ENCODE results near the gene PIGN. TPM values are rescaled to one million over a fixed set of nuclear protein-coding genes. Genes with fewer than 3 reads are reported as not detected.

The PIGN gene
- total and polyA plus RNA-seq, 2 donors (not counting 1 experiment from before 2014, with no cell fraction given): 2.7 to 37.3 TPM

- no peak for ATAC-seq (ENCODE audit: low read depth)
- H3K79me2 ChIP-seq (ENCODE audit: control insufficient read depth, insufficient read depth, low read length): peaks cover 89% of the 10 kb centered on the region
- 0% methylated on average over 9 of the region's 12 CpGs for WGBS (ENCODE audit: insufficient coverage)
Measured at GRCh38 chr18:62186499-62186773, 420 bp downstream of the PIGN start.

More at GRCh38 chr18:62186499-62186773, 420 bp downstream of the PIGN start:
- Histone ChIP-seq H4K20me1 (ENCODE audit: control insufficient read depth, insufficient read depth, low read length, poor library complexity, severe bottlenecking) (peaks cover 53% of the 10 kb centered on the region), H3K4me3 (ENCODE audit: control extremely low read depth in 1 of 5, extremely low read depth in 1 of 5, insufficient read depth in 1 of 5, low read depth in 2 of 5, low read length in 4 of 5) (peak overlapping the region; percentile 87 to 100 (median 97)), H3K4me2 (replicated peaks; ENCODE audit: low read depth, low read length, poor library complexity, severe bottlenecking) (peak overlapping the region; percentile 93), H3K9me3 (ENCODE audit: control extremely low read depth in 1 of 3, control insufficient read depth in 2 of 3, insufficient read depth in 1 of 3, low read length in 2 of 3) (no peaks in the 10 kb centered on the region), H3K36me3 (replicated peaks in 1 of 2; ENCODE audit: control extremely low read depth in 1 of 2, control insufficient read depth in 1 of 2, extremely low read depth in 1 of 2, insufficient read depth in 2 of 2, low read length in 1 of 2) (no peaks in the 10 kb centered on the region), H3K27ac (ENCODE audit: low read length in 2 of 2) (peak overlapping the region; percentile 57 to 73), H3K4me1 (ENCODE audit: control insufficient read depth in 2 of 2, insufficient read depth in 2 of 2, low read length in 2 of 2) (peaks cover 29 to 37% of the 10 kb centered on the region in 2 donors), H2AFZ (ENCODE audit: insufficient read depth, low read depth, low read length, poor library complexity, severe bottlenecking) (peak overlapping the region; percentile 100), H3K9ac (ENCODE audit: low read length) (peak overlapping the region; percentile 92), H3K27me3 (replicated peaks in 1 of 4; ENCODE audit: control extremely low read depth in 1 of 4, control insufficient read depth in 3 of 4, insufficient read depth in 4 of 4, low read length in 3 of 4) (no peaks in the 10 kb centered on the region)
- no peak for TF ChIP-seq EZH2 (IDR thresholded peaks at IDR 0.05; ENCODE audit: borderline replicate concordance, insufficient read depth, low read depth, low read length, poor library complexity, severe bottlenecking)
- no peak for TF ChIP-seq CTCF (IDR thresholded peaks at IDR 0.05)
- H3K9me3 Mint-ChIP-seq (ENCODE audit: insufficient read depth): no peaks in the 10 kb centered on the region
- ChIA-PET CTCF (interaction anchor here (0.9 to 9.3 kb wide), 2 partner anchors 63 to 83 kb away, joined by 5 to 145 read pairs; no protein-coding TSS in a partner anchor), POLR2A (interaction anchor here (0.7 to 1.3 kb wide), 2 partner anchors 64 to 337 kb away, joined by 3 read pairs; partner anchors contain the start of gene ZCCHC2)
- H3K4me3 Mint-ChIP-seq: peak overlapping the region; percentile 98
- DNase-seq: no peak
- peaks cover 56% of the 10 kb centered on the region for H3K4me1 Mint-ChIP-seq
- peak overlapping the region; percentile 96 for H3K27ac Mint-ChIP-seq
- intact Hi-C loops (cut with micrococcal nuclease): loop anchor here (2.0 to 10.0 kb wide), 7 partner anchors 138 to 1786 kb away; partner anchors contain the start of genes KDSR and TNFRSF11A
- no peaks in the 10 kb centered on the region for H3K27me3 Mint-ChIP-seq

All from B cell (primary cell).